Heart left ventricle (tissue), 16 donors: ENCODE results near the gene GDPD1. TPM values are rescaled to one million over a fixed set of nuclear protein-coding genes. Genes with fewer than 3 reads are reported as not detected.
"Not testable (repeated sequence)": the region's sequence is repeated elsewhere in the genome, so short reads cannot be mapped to it uniquely, and the experiment has no call there.

ENCODE experiments used
- ATAC-seq, 4 donors: fragments of 200-7000 bp; cut with Tn5 transposase; one replicate each; pipeline ENCODE4 v1.9.1; 2020 to 2022; ENCODE audit warnings: moderate library complexity in 4 of 4, mild to moderate bottlenecking in 3 of 4, moderate number of reproducible peaks in 1 of 4
- DNase-seq, 5 donors: peaks; one replicate each; pipeline ENCODE4 v3.0.0-alpha.2; 2020
- H3K27ac ChIP-seq, 12 donors: fragments of 200-600 bp; sonication (generic) in 4 of 12; one replicate each; pipeline versions ENCODE4 v1.5.0 to v1.8.0; 2016 to 2022; ENCODE audit warnings: mild to moderate bottlenecking in 2 of 12
- H3K27me3 ChIP-seq, 9 donors: fragments of 200-600 bp; sonication (generic) in 2 of 9; one replicate each; pipeline versions ENCODE4 v1.5.1 to v1.8.0; 2016 to 2022; ENCODE audit warnings: mild to moderate bottlenecking in 3 of 9
- H3K36me3 ChIP-seq, 9 donors: fragments of 200-600 bp; sonication (generic) in 2 of 9; one replicate each; pipeline versions ENCODE4 v1.5.0 to v1.8.0; 2018 to 2022; ENCODE audit warnings: mild to moderate bottlenecking in 2 of 9
- H3K4me1 ChIP-seq, 12 donors: fragments of 200-600 bp; sonication (generic) in 4 of 12; one replicate each; pipeline versions ENCODE4 v1.5.0 to v1.8.0; 2016 to 2022; ENCODE audit warnings: mild to moderate bottlenecking in 3 of 12
- H3K4me3 ChIP-seq, 12 donors: fragments of 200-600 bp; sonication (generic) in 4 of 12; one replicate each; pipeline versions ENCODE4 v1.5.0 to v1.8.0; 2017 to 2022; ENCODE audit warnings: mild to moderate bottlenecking in 9 of 12, moderate library complexity in 4 of 12
- H3K9me3 ChIP-seq, 12 donors: fragments of 200-600 bp; sonication (generic) in 4 of 12; one replicate each; pipeline versions ENCODE4 v1.5.0 to v1.8.0; 2016 to 2022; ENCODE audit warnings: mild to moderate bottlenecking in 1 of 12
- CTCF ChIP-seq, 12 donors: fragments of 200-600 bp; sonication (generic) in 4 of 12; IDR thresholded peaks; one replicate each; pipeline versions ENCODE4 v1.5.0 to v1.8.0; 2018 to 2022; ENCODE audit warnings: antibody characterized with exemption in 12 of 12, mild to moderate bottlenecking in 5 of 12
- POLR2A ChIP-seq, 2 donors: fragments of 450-650 bp; IDR thresholded peaks; one replicate each; pipeline ENCODE4 v1.6.1; 2017; ENCODE audit warnings: antibody characterized with exemption in 2 of 2, mild to moderate bottlenecking in 2 of 2, moderate library complexity in 2 of 2
- WGBS, 4 donors: extraction: QIAGEN DNeasy Blood & Tissue Kit in 2 of 4; methylation state at CpG; one replicate each; pipeline versions ENCODE4 v1.1.5 to v1.1.7; 2013 to 2018; 5-methylcytosine and 5-hydroxymethylcytosine counted together
- intact Hi-C, 10 donors: fragments of 100-400 bp; cut with DNase I; formaldehyde crosslinking; loops; one replicate each; pipeline versions ENCODE4 v1.11.1 to v1.14.2; 2022
- polyA plus RNA-seq, 2 donors: library from polyadenylated mRNA; stranded (reverse); fragments of 200-250 nt; gene quantifications; one replicate each; pipeline ENCODE4 v1.2.3, GENCODE V29; 2013
- total RNA-seq, 9 donors: library from RNA; depleted of rRNA in 2 of 9; stranded (reverse); fragments of >200 nt in 2 of 9; fragmentation: NEBNext Ultra II Directional in 3 of 9; extraction: Animal tissue kit (Norgen Biotek cat#: 25700) in 3 of 9; gene quantifications; one replicate each; pipeline versions ENCODE4 v1.1.0 to v1.2.4, GENCODE V29; 2016 to 2023
- donor health status: ischemic (EF 13 %, LVEDD 7.1; RV severe dilation, severe dysfunction).
- donor health status: healthy with polysubstance abuse.
- donor health status: DM: no; HTN: yes; CAD: no.
- donor health status: DM: no; HTN: no; CAD: no.
- donor health status: ischemic (EF 25% LVEDD 6.9; RV normal size, moderate dysfunction).
- donor health status: ischemic (EF 25% LVEDD 5.7; RV mildly dilated, moderate dysfunction).
- donor health status: healthy.
- donor health status: DM: yes; HTN: yes; CAD: no.
- donor health status: ischemic (EF 35%, LVEDD 5.7; RV mildly dilated, moderate dysfunction).
- donor health status: nonischemic (EF 11% LVEDD 7.7; RV severe dilation, severe dysfunction).
- donor health status: DM: yes; HTN: yes; CAD: no.
- donor health status: PGD.
- donor health status: ischemic (EF 29% LVEDD 5.4; RV normal size, mild dysfunction).
- donor health status: nonischemic (EF 23%, LVEDD 6.1; RV moderate dilation, normal function).

The GDPD1 gene
- total and polyA plus RNA-seq, 11 donors, result 0.75 to 4.0 (median 2.7) TPM

- Histone ChIP-seq H3K4me3 (no peak overlapping the region), H3K27ac (no peak overlapping the region), H3K9me3 (no peaks in the 10 kb centered on the region), H3K36me3 (no peaks in the 10 kb centered on the region), H3K4me1 (no peaks in the 10 kb centered on the region), H3K27me3 (no peaks in the 10 kb centered on the region)
- ATAC-seq, result no peak
- 73 to 78% (median 76%) methylated on average over 7 of the region's 7 CpGs for WGBS, 4 donors
- intact Hi-C loops, result no loop called here
- TF ChIP-seq CTCF (IDR thresholded peaks at IDR 0.05) (no peak), POLR2A (IDR thresholded peaks at IDR 0.05) (no peak)
- no peak for DNase-seq
These were observed 41.9 kb upstream of the GDPD1 start for GRCh38 chr17:59178266-59178985.

- H3K4me1 ChIP-seq, ATAC-seq, H3K9me3 ChIP-seq, intact Hi-C loops, H3K36me3 ChIP-seq, H3K27me3 ChIP-seq, H3K27ac ChIP-seq, DNase-seq, H3K4me3 ChIP-seq: not testable (repeated sequence)
- 94 to 96% (median 95%) methylated on average over 11 of the region's 11 CpGs for WGBS, 4 donors
These were observed 40.7 kb upstream of the GDPD1 start for GRCh38 chr17:59179601-59180000.

- Histone ChIP-seq H3K4me1 (no peaks in the 10 kb centered on the region), H3K27ac (no peak overlapping the region), H3K36me3 (peaks cover 0 to 4% (median 0%) of the 10 kb centered on the region in 9 donors), H3K9me3 (no peaks in the 10 kb centered on the region), H3K27me3 (no peaks in the 10 kb centered on the region), H3K4me3 (no peak overlapping the region)
- ATAC-seq (no peak), DNase-seq (no peak)
- TF ChIP-seq CTCF (IDR thresholded peaks at IDR 0.05), result no peak
- TF ChIP-seq POLR2A (IDR thresholded peaks at IDR 0.05), result no peak
- WGBS, 4 donors, result 95 to 97% (median 97%) methylated on average over 9 of the region's 9 CpGs
- intact Hi-C loops, result no loop called here
These were observed 39.7 kb upstream of the GDPD1 start for GRCh38 chr17:59180626-59181025.

- no peaks in the 10 kb centered on the region for H3K4me1 ChIP-seq
- peaks cover 0 to 7% (median 0%) of the 10 kb centered on the region in 9 donors for H3K36me3 ChIP-seq
- H3K27me3 ChIP-seq, result no peaks in the 10 kb centered on the region
- H3K9me3 ChIP-seq, result no peaks in the 10 kb centered on the region
- H3K27ac ChIP-seq, result no peak overlapping the region
- intact Hi-C loops, result no loop called here
- no peak for TF ChIP-seq CTCF (IDR thresholded peaks at IDR 0.05)
- TF ChIP-seq POLR2A (IDR thresholded peaks at IDR 0.05), result no peak
- no peak for DNase-seq
- ATAC-seq, result no peak
- no peak overlapping the region for H3K4me3 ChIP-seq
- WGBS, 4 donors, result 97 to 99% (median 98%) methylated on average over 9 of the region's 9 CpGs
These were observed 38.8 kb upstream of the GDPD1 start for GRCh38 chr17:59181481-59181880.

GRCh38 chr17:59185997-59186396 is 34.3 kb upstream of the GDPD1 start:
- peaks cover 0 to 12% (median 0%) of the 10 kb centered on the region in 9 donors for H3K36me3 ChIP-seq
- DNase-seq, result no peak
- TF ChIP-seq POLR2A (IDR thresholded peaks at IDR 0.05) (no peak), CTCF (IDR thresholded peaks at IDR 0.05) (no peak)
- intact Hi-C loops, result no loop called here
- ATAC-seq, result no peak
- no peaks in the 10 kb centered on the region for H3K27me3 ChIP-seq
- no peak overlapping the region for H3K4me3 ChIP-seq
- H3K9me3 ChIP-seq, result no peaks in the 10 kb centered on the region
- no peaks in the 10 kb centered on the region for H3K4me1 ChIP-seq
- no peak overlapping the region for H3K27ac ChIP-seq
